Activated CD8-positive, alpha-beta memory T cell treated with anti-CD3 and anti-CD28 coated beads, Interleukin-2, amount 50 U/mL, for 4 hours (primary cell): ENCODE results near the gene STAU1.
"Not testable (repeated sequence)": the region's sequence is repeated elsewhere in the genome, so short reads cannot be mapped to it uniquely, and the experiment has no call there.

ENCODE experiments used
- DNase-seq: peaks from one replicate; pipeline ENCODE4 v3.0.0-alpha.2; 2020

Gene STAU1

GRCh38 chr20:49199729-49200293, 11.7 kb upstream of the STAU1 start:
- no peak for DNase-seq

DNA sequence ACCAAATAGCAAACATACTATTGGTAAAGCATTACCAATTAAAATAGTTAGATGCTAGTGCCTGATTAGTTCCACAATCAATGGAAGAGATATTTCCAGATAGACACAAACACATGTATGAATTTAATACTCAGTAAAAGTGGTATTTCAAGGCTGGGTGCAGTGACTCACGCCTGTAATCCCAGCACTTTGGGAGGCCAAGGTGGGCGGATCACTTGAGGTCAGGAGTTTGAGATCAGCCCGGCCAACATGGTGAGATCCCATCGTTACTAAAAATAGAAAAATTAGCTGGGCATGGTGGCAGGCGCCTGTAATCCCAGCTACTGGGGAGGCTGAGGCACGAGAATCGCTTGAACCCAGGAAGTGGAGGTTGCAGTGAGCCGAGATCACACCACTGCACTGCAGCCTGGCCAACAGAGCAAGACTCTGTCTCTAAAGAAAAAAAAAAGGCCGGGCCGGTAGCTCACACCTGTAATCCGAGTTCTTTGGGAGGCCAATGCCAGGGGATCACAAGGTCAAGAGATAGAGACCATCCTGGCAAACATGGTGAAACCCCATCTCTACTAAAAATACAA, 4.9 kb upstream of the STAU1 start:
- DNase-seq = not testable (repeated sequence)

DNA sequence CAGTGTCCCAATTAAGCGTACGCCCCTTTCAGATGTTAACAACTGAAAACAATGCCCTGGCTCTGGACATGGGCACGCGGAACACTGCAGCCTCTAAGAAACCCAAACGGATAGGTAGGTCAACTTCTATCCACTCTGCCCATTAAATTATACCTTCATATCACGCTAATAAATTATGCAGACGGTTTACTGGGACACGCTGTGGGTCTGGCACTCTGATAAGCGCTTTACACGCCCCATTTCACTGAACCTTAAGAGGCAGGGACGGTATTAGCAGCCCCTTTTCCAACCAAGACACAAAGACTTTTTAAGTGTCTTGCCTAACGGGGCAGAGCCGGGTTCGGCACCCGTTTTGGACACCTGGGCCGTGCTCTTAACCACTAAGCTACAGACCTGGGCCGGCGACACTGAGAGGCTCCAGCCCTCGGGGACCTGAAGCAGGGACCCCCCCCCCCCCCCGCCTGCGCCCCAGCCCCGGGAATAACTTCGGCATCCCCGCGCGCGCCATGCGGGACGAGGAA, 744 bp downstream of the STAU1 start:
- DNase-seq = no peak

GRCh38 chr20:49186535-49187329, 1.4 kb downstream of the STAU1 start:
- DNase-seq = peak; percentile 70

GRCh38 chr20:49185071-49185761, 2.9 kb downstream of the STAU1 start:
- no peak for DNase-seq

DNA sequence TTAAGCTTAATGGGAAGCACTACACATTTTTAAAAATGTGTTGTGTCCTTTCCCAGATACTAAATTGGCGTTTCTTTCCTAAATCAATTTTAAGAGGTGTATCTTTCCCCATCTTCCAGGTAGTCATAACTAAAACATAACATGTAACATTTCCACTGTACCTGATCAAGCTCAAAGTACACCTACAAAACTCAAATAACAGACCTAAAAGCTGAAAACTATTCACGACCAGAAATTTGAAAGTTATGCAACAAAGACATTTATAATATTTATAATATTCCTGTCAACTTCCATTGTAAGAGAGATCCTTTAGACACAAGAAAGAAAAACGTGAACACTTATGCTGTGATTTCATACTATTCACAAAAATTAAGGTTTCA, 3.5 kb downstream of the STAU1 start:
- DNase-seq = no peak

GRCh38 chr20:49184084-49184501, 4.0 kb downstream of the STAU1 start:
- DNase-seq = not testable (repeated sequence)

DNA sequence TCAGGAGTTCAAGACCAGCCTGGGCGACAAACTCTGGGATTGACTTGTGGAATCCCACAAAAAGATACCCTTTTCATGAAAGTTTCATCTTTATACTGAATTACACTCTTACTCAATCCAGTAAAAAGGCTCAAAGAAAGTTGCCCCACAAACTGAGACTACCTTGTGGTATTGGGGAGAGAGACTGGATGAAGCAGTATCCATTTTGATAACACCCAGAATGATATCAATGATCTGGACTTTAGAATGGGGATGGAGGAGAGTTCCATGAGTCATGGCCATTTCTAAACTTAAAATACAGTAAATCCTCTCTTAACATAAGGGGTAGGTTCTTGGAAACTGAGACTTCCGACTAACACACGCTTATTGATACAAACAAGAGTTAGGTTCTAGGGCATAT, 4.7 kb downstream of the STAU1 start:
- no peak for DNase-seq

- DNase-seq = no peak
Observed at GRCh38 chr20:49181265-49181877, 6.8 kb downstream of the STAU1 start.

GRCh38 chr20:49179368-49180277, 8.5 kb downstream of the STAU1 start:
- no peak for DNase-seq

GRCh38 chr20:49174183-49174582, 14.0 kb downstream of the STAU1 start:
- no peak for DNase-seq

GRCh38 chr20:49172413-49172812, 15.7 kb downstream of the STAU1 start:
- no peak for DNase-seq

- no peak for DNase-seq
Observed at GRCh38 chr20:49171909-49172308, 16.2 kb downstream of the STAU1 start.

DNA sequence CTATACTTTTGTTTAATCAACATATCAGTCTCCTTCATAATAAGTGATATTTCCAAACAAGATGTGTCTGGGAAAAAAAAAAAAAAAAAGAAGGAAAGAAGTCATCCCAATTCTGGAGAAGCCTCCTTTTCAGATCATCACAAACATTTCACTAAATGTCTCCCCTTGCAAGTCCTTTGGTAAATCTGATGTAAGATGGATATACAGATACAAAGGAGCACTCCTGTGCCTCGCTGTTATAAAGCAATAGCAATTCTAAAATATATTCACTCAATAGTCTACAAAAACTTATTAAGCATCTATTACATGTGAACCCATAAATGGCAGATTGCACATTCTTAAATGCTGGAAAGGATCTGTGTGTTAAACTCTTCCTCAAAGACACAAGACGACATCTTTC, 17.4 kb downstream of the STAU1 start:
- no peak for DNase-seq

DNA sequence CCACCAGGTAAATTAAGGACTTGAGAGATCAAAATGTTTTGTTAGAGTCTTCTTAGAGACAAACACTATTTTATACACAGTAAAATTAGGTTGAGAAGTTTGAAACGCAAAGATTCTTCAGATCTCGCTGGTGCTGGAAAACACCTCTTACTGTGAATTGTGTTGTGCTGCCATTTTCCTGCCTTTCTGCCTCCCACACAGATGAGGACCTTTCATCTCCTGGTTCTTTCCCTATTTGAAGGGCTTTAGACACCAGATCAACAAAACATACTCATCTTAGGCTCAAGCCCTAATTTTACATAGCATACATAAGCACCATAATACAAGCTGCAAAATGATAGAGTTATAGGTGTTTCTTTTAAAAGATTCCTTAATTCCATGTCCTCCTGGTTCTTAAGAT, 18.6 kb downstream of the STAU1 start:
- no peak for DNase-seq

DNA sequence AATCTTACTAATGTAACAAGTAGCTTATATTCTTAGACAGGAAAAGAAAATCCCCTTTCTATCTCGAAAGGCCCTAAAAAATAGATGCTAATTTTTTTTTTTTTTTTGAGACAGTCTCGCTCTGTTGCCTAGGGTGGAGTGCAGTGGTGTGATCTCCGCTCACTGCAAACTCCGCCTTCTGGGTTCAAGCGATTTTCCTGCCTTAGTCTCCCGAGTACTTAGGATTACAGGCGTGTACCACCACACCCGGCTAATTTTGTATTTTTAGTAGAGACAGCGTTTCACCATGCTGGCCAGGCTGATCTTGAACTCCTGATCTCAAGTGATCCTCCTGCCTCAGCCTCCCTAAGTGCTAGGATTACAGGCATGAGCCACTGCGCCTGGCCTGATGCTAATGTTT, 19.3 kb downstream of the STAU1 start:
- not testable (repeated sequence) for DNase-seq

DNA sequence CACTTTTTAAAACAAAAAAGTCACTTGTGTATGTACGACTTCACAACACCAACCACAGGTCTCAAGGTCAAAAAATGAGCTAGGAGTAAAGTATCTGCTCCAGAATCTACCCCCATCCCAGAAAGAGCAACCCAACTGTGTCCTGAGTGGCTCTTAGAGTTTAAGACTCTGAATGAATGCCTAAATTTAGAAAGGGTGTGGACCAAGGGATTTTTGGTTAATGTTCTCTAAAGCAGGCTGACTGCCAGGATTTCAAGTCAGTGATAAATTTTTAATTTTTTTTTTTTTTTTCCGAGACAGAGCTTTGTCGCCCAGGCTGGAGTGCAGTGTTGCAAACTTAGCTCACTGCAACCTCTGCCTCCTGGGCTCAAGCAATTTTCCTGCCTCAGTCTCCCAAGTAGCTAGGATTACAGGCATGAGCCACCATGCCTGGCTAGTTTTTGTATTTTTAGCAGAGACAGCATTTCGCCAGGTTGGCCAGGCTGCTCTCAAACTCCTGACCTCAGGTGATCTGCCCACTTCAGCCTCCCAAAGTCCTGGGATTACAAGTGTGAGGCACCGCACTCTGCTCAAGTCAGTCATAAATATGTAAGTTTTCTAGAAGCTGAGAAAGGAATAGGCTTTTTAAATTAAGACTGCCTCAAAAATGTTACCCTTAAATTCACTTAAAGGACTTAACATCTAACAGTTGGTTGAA, 20.2 kb downstream of the STAU1 start:
- DNase-seq = no peak

GRCh38 chr20:49166534-49167449, 21.3 kb downstream of the STAU1 start:
- no peak for DNase-seq

- DNase-seq = no peak
Observed at GRCh38 chr20:49165611-49166010, 22.5 kb downstream of the STAU1 start.

- no peak for DNase-seq
Observed at GRCh38 chr20:49163696-49164095, 24.4 kb downstream of the STAU1 start.
